T-cell (primary cell): ENCODE results near the gene GDF10. TPM values are rescaled to one million over a fixed set of nuclear protein-coding genes. Genes with fewer than 3 reads are reported as not detected.

ENCODE experiments used
- ATAC-seq, 4 experiments: fragments of 200-7000 bp in 3 of 4; fragments of 150-1000 bp in 1 of 4; cut with Tn5 transposase; replicated peaks in 1 of 4; 1 replicate in 3 of 4; 2 replicates in 1 of 4; pipeline ENCODE4 v1.10.0; 2021; ENCODE audit warnings: moderate library complexity in 3 of 4, mild to moderate bottlenecking in 2 of 4, moderate number of reproducible peaks in 1 of 4
- CTCF ChIA-PET, 2 donors: fragments of 300-600 bp; sonication (Branson Sonifier 250); formaldehyde crosslinking; loops; one replicate each; lab custom pipeline; 2022; ENCODE audit warnings: antibody characterized with exemption in 2 of 2; lab: Charles Lee
- POLR2A ChIA-PET, 2 donors: fragments of 300-600 bp; sonication (Branson Sonifier 250); formaldehyde crosslinking; loops; one replicate each; lab custom pipeline; 2022; ENCODE audit warnings: antibody characterized with exemption in 2 of 2; lab: Charles Lee
- DNase-seq, 35 experiments: peaks; one replicate each; pipeline versions ENCODE4 v3.0.0 to v3.0.0-alpha.2; 2013 to 2023
- H3K27ac ChIP-seq: one replicate; pipeline ENCODE4 v1.5.1; 2013; ENCODE audit warnings: low read length
- H3K27me3 ChIP-seq, 2 experiments: replicated peaks in 1 of 2; 1 replicate in 1 of 2; 2 replicates in 1 of 2; pipeline versions ENCODE4 v1.6.1 to v1.7.0; 2013; ENCODE audit warnings: low read length in 1 of 2, mixed read lengths in 1 of 2; ENCODE audit not compliant: control insufficient read depth in 2 of 2, insufficient read depth in 2 of 2; ENCODE audit errors: extremely low read depth in 1 of 2
- H3K36me3 ChIP-seq, 2 donors: 1 replicate in 1 of 2; 2 replicates in 1 of 2; pipeline versions ENCODE4 v1.6.1 to v1.7.0; 2013; ENCODE audit warnings: low read length in 1 of 2; ENCODE audit not compliant: control insufficient read depth in 2 of 2, insufficient read depth in 1 of 2; ENCODE audit errors: extremely low read depth in 1 of 2
- H3K4me1 ChIP-seq, 2 experiments: 1 replicate in 1 of 2; 2 replicates in 1 of 2; pipeline versions ENCODE4 v1.6.1 to v1.7.0; 2013; ENCODE audit warnings: low read length in 2 of 2, mixed read lengths in 1 of 2; ENCODE audit not compliant: insufficient read depth in 2 of 2, control insufficient read depth in 1 of 2; ENCODE audit errors: extremely low read depth in 1 of 2
- H3K4me3 ChIP-seq, 2 donors: 1 replicate in 1 of 2; 2 replicates in 1 of 2; pipeline versions ENCODE4 v1.5.1 to v1.7.0; 2013; ENCODE audit warnings: mild to moderate bottlenecking in 2 of 2, low read length in 1 of 2, moderate library complexity in 1 of 2; ENCODE audit not compliant: control insufficient read depth in 1 of 2; ENCODE audit errors: extremely low read depth in 1 of 2
- H3K9me3 ChIP-seq: 2 replicates; pipeline ENCODE4 v1.7.0; 2013
- H3K27ac Mint-ChIP-seq, 2 donors: one replicate each; pipeline ENCODE4 v1.8.0; 2020 to 2021; ENCODE audit warnings: mild to moderate bottlenecking in 2 of 2, mixed read lengths in 2 of 2
- H3K27me3 Mint-ChIP-seq, 2 donors: one replicate each; pipeline ENCODE4 v1.8.0; 2021 to 2022; ENCODE audit warnings: mixed read lengths in 2 of 2
- H3K36me3 Mint-ChIP-seq: one replicate; pipeline ENCODE4 v1.8.0; 2021; ENCODE audit warnings: mixed read lengths
- H3K4me1 Mint-ChIP-seq, 3 donors: one replicate each; pipeline ENCODE4 v1.8.0; 2020 to 2022; ENCODE audit warnings: mixed read lengths in 3 of 3, mild to moderate bottlenecking in 1 of 3
- H3K4me3 Mint-ChIP-seq, 3 donors: one replicate each; pipeline ENCODE4 v1.8.0; 2020 to 2022; ENCODE audit warnings: mild to moderate bottlenecking in 3 of 3, mixed read lengths in 3 of 3, moderate library complexity in 3 of 3
- H3K9me3 Mint-ChIP-seq, 3 donors: one replicate each; pipeline ENCODE4 v1.8.0; 2020 to 2022; ENCODE audit warnings: mixed read lengths in 3 of 3
- WGBS: methylation state at CpG from one replicate; pipeline ENCODE4 v1.1.5; 2013; ENCODE audit warnings: missing lambda C conversion rate; ENCODE audit not compliant: insufficient coverage; 5-methylcytosine and 5-hydroxymethylcytosine counted together
- total RNA-seq, 35 experiments: library from RNA in 6 of 35; stranded (reverse) in 6 of 35; fragments of 120-200 nt in 1 of 35; gene quantifications; one replicate each; pipeline versions ENCODE4 v1.2.1 to v1.2.4 and lab custom pipeline; 2013 to 2026

Gene GDF10
- total RNA-seq, 5 donors from 2014 or later (not counting 1 experiment from before 2014, with no cell fraction given), result 0.14 to 1.4 (median 0.46) TPM

GRCh38 chr10:47353351-47353750 is 53.4 kb downstream of the GDF10 start:
- Histone ChIP-seq H3K4me1 (no peaks in the 10 kb centered on the region), H3K4me3 (no peak overlapping the region), H3K36me3 (no peaks in the 10 kb centered on the region), H3K27me3 (peaks cover 0 to 5% of the 10 kb centered on the region in 2 experiments), H3K9me3 (no peaks in the 10 kb centered on the region), H3K27ac (no peak overlapping the region)
- DNase-seq (no peak), ATAC-seq (no peak)
- CTCF ChIA-PET, result interaction anchor here in 1 of 2 donors (0.6 kb wide), 1 partner anchor 76 kb away, joined by 3 read pairs; no protein-coding TSS in a partner anchor
- H3K27me3 Mint-ChIP-seq, result no peaks in the 10 kb centered on the region
- H3K36me3 Mint-ChIP-seq, result no peaks in the 10 kb centered on the region
- 76% methylated on average over 6 of the region's 6 CpGs for WGBS
- POLR2A ChIA-PET, result no interaction called here
- H3K4me1 Mint-ChIP-seq, result no peaks in the 10 kb centered on the region
- H3K9me3 Mint-ChIP-seq, result no peaks in the 10 kb centered on the region
- no peak overlapping the region for H3K27ac Mint-ChIP-seq
- H3K4me3 Mint-ChIP-seq, result no peak overlapping the region

DNA sequence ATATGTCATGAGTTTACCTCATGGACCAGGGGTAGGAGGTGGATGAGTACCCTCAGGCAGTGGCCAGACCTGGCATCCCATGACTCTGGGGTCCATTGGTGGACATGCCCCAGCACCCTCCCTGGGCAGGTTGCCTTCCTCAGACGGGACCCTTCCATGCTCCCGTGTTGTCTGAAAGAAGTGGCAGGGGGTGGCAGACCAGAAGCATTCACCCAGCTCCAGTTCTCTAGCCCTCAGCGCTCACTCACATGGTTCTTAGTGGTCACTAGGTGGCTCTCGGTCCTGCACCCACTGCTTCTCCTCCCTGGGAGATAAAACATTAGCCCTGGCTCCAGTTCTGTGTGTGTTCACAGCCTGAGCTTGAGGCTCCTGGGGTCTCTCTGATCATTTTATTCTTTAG is 54.2 kb downstream of the GDF10 start:
- ChIA-PET POLR2A (no interaction called here), CTCF (no interaction called here)
- Histone ChIP-seq H3K27me3 (peaks cover 0 to 10% of the 10 kb centered on the region in 2 experiments), H3K4me3 (no peak overlapping the region), H3K4me1 (no peaks in the 10 kb centered on the region), H3K27ac (no peak overlapping the region), H3K36me3 (no peaks in the 10 kb centered on the region), H3K9me3 (no peaks in the 10 kb centered on the region)
- H3K4me1 Mint-ChIP-seq, result no peaks in the 10 kb centered on the region
- no peak overlapping the region for H3K27ac Mint-ChIP-seq
- H3K9me3 Mint-ChIP-seq, result no peaks in the 10 kb centered on the region
- no peak overlapping the region for H3K4me3 Mint-ChIP-seq
- 75% methylated on average over 2 of the region's 4 CpGs for WGBS
- no peaks in the 10 kb centered on the region for H3K27me3 Mint-ChIP-seq
- no peak for ATAC-seq
- no peaks in the 10 kb centered on the region for H3K36me3 Mint-ChIP-seq
- DNase-seq, result no peak

- Histone ChIP-seq H3K9me3 (no peaks in the 10 kb centered on the region), H3K4me1 (no peaks in the 10 kb centered on the region), H3K27me3 (peaks cover 0 to 14% of the 10 kb centered on the region in 2 experiments), H3K27ac (no peak overlapping the region), H3K36me3 (no peaks in the 10 kb centered on the region), H3K4me3 (no peak overlapping the region)
- CTCF ChIA-PET, result interaction anchor here in 1 of 2 donors (0.8 to 1.4 kb wide), 2 partner anchors 10 to 14 kb away, joined by 3 to 4 read pairs; no protein-coding TSS in a partner anchor
- no peaks in the 10 kb centered on the region for H3K9me3 Mint-ChIP-seq
- POLR2A ChIA-PET, result no interaction called here
- H3K36me3 Mint-ChIP-seq, result no peaks in the 10 kb centered on the region
- no peaks in the 10 kb centered on the region for H3K27me3 Mint-ChIP-seq
- WGBS, result 50% methylated on average over 1 of the region's 1 CpG
- ATAC-seq (no peak), DNase-seq (no peak)
- H3K4me1 Mint-ChIP-seq, result no peaks in the 10 kb centered on the region
- H3K4me3 Mint-ChIP-seq, result no peak overlapping the region
- H3K27ac Mint-ChIP-seq, result no peak overlapping the region
Observed at GRCh38 chr10:47354900-47355299, 54.9 kb downstream of the GDF10 start.

DNA sequence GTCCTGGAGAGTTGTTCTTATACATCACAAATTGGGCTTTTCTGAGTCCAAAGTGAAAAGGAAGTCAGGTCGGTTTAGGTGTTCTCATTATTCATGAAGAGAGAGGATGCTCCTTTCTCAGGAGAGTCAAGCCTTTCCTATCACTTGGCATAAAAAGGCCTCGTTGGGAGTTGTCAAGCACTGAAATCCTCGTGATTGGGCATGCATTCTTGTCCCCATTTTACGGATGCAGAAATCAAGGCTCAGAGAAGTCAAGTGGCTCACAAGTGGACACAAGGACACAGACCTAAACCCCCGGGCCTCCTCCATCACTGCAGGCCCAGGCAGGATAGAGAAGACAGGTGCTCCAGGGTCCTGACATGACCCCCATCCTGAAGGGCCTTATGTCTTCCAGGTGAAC is 56.7 kb downstream of the GDF10 start:
- Histone ChIP-seq H3K9me3 (no peaks in the 10 kb centered on the region), H3K36me3 (no peaks in the 10 kb centered on the region), H3K4me1 (no peaks in the 10 kb centered on the region), H3K4me3 (no peak overlapping the region), H3K27me3 (peaks cover 0 to 11% of the 10 kb centered on the region in 2 experiments), H3K27ac (no peak overlapping the region)
- Mint-ChIP-seq H3K4me1 (no peaks in the 10 kb centered on the region), H3K27ac (no peak overlapping the region), H3K9me3 (no peaks in the 10 kb centered on the region), H3K36me3 (no peaks in the 10 kb centered on the region), H3K27me3 (no peaks in the 10 kb centered on the region), H3K4me3 (no peak overlapping the region)
- ChIA-PET POLR2A (no interaction called here), CTCF (no interaction called here)
- DNase-seq (no peak), ATAC-seq (no peak)
- WGBS, result 66% methylated on average over 4 of the region's 5 CpGs

DNA sequence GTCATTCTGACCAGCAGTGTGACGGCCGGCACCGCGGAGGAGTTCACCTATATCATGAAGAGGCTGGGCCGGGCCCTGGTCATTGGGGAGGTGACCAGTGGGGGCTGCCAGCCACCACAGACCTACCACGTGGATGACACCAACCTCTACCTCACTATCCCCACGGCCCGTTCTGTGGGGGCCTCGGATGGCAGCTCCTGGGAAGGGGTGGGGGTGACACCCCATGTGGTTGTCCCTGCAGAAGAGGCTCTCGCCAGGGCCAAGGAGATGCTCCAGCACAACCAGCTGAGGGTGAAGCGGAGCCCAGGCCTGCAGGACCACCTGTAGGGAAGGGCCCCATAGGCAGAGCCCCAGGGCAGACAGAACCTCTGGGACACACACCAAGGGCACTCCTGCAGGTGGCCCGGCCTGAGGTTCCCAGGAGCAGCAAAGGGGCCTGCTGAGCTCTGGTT is 57.2 kb downstream of the GDF10 start:
- ATAC-seq, result no peak
- H3K27ac Mint-ChIP-seq, result no peak overlapping the region
- H3K4me1 Mint-ChIP-seq, result no peaks in the 10 kb centered on the region
- H3K27ac ChIP-seq, result no peak overlapping the region
- H3K36me3 ChIP-seq, result no peaks in the 10 kb centered on the region
- no peak overlapping the region for H3K4me3 Mint-ChIP-seq
- H3K27me3 ChIP-seq, result peaks cover 0 to 9% of the 10 kb centered on the region in 2 experiments
- ChIA-PET CTCF (no interaction called here), POLR2A (no interaction called here)
- H3K9me3 Mint-ChIP-seq, result no peaks in the 10 kb centered on the region
- WGBS, result 91% methylated on average over 3 of the region's 12 CpGs
- H3K4me1 ChIP-seq, result no peaks in the 10 kb centered on the region
- H3K9me3 ChIP-seq, result no peaks in the 10 kb centered on the region
- no peaks in the 10 kb centered on the region for H3K27me3 Mint-ChIP-seq
- no peak overlapping the region for H3K4me3 ChIP-seq
- H3K36me3 Mint-ChIP-seq, result no peaks in the 10 kb centered on the region
- no peak for DNase-seq

GRCh38 chr10:47357911-47358310 is 57.9 kb downstream of the GDF10 start:
- H3K4me1 Mint-ChIP-seq, result no peaks in the 10 kb centered on the region
- no peaks in the 10 kb centered on the region for H3K36me3 ChIP-seq
- H3K36me3 Mint-ChIP-seq, result no peaks in the 10 kb centered on the region
- H3K4me3 ChIP-seq, result no peak overlapping the region
- H3K4me1 ChIP-seq, result no peaks in the 10 kb centered on the region
- no peak overlapping the region for H3K27ac Mint-ChIP-seq
- no peak overlapping the region for H3K27ac ChIP-seq
- no peaks in the 10 kb centered on the region for H3K9me3 ChIP-seq
- H3K4me3 Mint-ChIP-seq, result no peak overlapping the region
- DNase-seq (no peak), ATAC-seq (no peak)
- 97% methylated on average over 3 of the region's 3 CpGs for WGBS
- no peaks in the 10 kb centered on the region for H3K27me3 Mint-ChIP-seq
- no peaks in the 10 kb centered on the region for H3K9me3 Mint-ChIP-seq
- H3K27me3 ChIP-seq, result peaks cover 0 to 8% of the 10 kb centered on the region in 2 experiments
- ChIA-PET POLR2A (no interaction called here), CTCF (no interaction called here)

- 54% methylated on average over 2 of the region's 3 CpGs for WGBS
- ChIA-PET CTCF (no interaction called here), POLR2A (interaction anchor here in 1 of 2 donors (0.6 kb wide), 1 partner anchor 35 kb away, joined by 4 read pairs; no protein-coding TSS in a partner anchor)
- Histone ChIP-seq H3K36me3 (no peaks in the 10 kb centered on the region), H3K27me3 (peaks cover 0 to 8% of the 10 kb centered on the region in 2 experiments), H3K9me3 (no peaks in the 10 kb centered on the region), H3K4me1 (no peaks in the 10 kb centered on the region), H3K4me3 (no peak overlapping the region), H3K27ac (no peak overlapping the region)
- no peak for DNase-seq
- H3K27ac Mint-ChIP-seq, result no peak overlapping the region
- no peak for ATAC-seq
- H3K4me3 Mint-ChIP-seq, result no peak overlapping the region
- H3K36me3 Mint-ChIP-seq, result no peaks in the 10 kb centered on the region
- H3K9me3 Mint-ChIP-seq, result no peaks in the 10 kb centered on the region
- no peaks in the 10 kb centered on the region for H3K27me3 Mint-ChIP-seq
- no peaks in the 10 kb centered on the region for H3K4me1 Mint-ChIP-seq
Observed at GRCh38 chr10:47358457-47358856, 58.5 kb downstream of the GDF10 start.
